ENCODE results near the gene IFNA10.

DNA sequence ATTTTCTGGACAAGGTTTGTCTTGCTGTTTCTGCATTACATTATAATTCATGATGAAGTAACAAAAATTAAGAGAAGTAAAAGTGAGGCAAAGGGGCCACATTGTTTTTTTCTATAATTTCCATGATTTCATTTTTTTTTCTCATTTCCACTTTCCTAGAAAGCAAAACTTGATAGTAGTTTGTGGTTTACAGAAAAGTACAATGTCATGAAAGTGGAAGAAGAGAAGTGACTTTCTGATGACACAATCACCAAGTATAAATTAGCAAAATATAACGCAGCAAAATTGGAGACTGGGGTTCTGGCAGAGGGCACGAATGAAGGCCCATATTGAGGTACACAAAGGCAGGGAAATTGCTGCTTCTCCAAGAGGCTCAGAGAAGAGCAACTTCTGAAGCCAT, 37.9 kb upstream of the IFNA10 start:
- TF ChIP-seq EZH2 (IDR thresholded peaks at IDR 0.05; ENCODE audit: borderline replicate concordance, control insufficient read depth, low read depth, low read length), result no peak
- no peak for TF ChIP-seq BACH1 (IDR thresholded peaks at IDR 0.05; ENCODE audit: borderline replicate concordance)
- TF ChIP-seq EGR1 (IDR thresholded peaks at IDR 0.05; ENCODE audit: borderline replicate concordance in 1 of 2, low read depth in 2 of 2, low read length in 2 of 2), result no peak
- no peak for TF ChIP-seq POLR2AphosphoS5 (IDR thresholded peaks at IDR 0.05; ENCODE audit: low read length)
- TF ChIP-seq, protein P1, sequence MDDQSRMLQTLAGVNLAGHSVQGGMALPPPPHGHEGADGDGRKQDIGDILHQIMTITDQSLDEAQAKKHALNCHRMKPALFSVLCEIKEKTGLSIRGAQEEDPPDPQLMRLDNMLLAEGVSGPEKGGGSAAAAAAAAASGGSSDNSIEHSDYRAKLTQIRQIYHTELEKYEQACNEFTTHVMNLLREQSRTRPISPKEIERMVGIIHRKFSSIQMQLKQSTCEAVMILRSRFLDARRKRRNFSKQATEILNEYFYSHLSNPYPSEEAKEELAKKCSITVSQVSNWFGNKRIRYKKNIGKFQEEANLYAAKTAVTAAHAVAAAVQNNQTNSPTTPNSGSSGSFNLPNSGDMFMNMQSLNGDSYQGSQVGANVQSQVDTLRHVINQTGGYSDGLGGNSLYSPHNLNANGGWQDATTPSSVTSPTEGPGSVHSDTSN (IDR thresholded peaks at IDR 0.05; ENCODE audit: insufficient replicate concordance, low read depth, low read length), result no peak
- no peak for TF ChIP-seq MYC (IDR thresholded peaks at IDR 0.05; ENCODE audit: insufficient read depth, insufficient read length, insufficient replicate concordance, low read length, severe bottlenecking)

All from GM12878 (cell line).